C4-2B (cell line): Measurements from ENCODE around the gene ZNF79.

ENCODE experiments used
- ZFX ChIP-seq: fragments of 450-650 bp; IDR thresholded peaks from 2 replicates; pipeline ENCODE4 v1.6.1; 2017
- TF ChIP-seq, protein P1 (sequence below): fragments of 450-650 bp; conservative IDR thresholded peaks from 2 replicates; pipeline ENCODE4 v1.5.1; 2017; ENCODE audit warnings: mild to moderate bottlenecking

GRCh38 chr9:127406799-127407491, 17.2 kb upstream of the ZNF79 start:
- TF ChIP-seq, protein P1, sequence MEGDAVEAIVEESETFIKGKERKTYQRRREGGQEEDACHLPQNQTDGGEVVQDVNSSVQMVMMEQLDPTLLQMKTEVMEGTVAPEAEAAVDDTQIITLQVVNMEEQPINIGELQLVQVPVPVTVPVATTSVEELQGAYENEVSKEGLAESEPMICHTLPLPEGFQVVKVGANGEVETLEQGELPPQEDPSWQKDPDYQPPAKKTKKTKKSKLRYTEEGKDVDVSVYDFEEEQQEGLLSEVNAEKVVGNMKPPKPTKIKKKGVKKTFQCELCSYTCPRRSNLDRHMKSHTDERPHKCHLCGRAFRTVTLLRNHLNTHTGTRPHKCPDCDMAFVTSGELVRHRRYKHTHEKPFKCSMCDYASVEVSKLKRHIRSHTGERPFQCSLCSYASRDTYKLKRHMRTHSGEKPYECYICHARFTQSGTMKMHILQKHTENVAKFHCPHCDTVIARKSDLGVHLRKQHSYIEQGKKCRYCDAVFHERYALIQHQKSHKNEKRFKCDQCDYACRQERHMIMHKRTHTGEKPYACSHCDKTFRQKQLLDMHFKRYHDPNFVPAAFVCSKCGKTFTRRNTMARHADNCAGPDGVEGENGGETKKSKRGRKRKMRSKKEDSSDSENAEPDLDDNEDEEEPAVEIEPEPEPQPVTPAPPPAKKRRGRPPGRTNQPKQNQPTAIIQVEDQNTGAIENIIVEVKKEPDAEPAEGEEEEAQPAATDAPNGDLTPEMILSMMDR = no peak
- TF ChIP-seq ZFX = no peak
